Calu3 (cell line): Measurements from ENCODE around the gene MGMT. TPM values are rescaled to one million over a fixed set of nuclear protein-coding genes. Genes with fewer than 3 reads are reported as not detected.

Experiments
- BruUV-seq: library from RNA; stranded (reverse); fragments of 400-500 nt; replicated peaks from 2 replicates; lab custom pipeline; 2021; lab: Mats Ljungman, UMichigan
- CTCF ChIA-PET: fragments of 300-600 bp; sonication (Branson Sonifier 250); formaldehyde crosslinking; loops from one replicate; lab custom pipeline; 2022; ENCODE audit warnings: antibody characterized with exemption; lab: Charles Lee
- DNase-seq: peaks from one replicate; pipeline ENCODE4 v3.0.0; 2022
- H3K27ac Mint-ChIP-seq: one replicate; pipeline ENCODE4 v1.8.0; 2022; ENCODE audit warnings: mixed read lengths; ENCODE audit not compliant: unreplicated experiment
- H3K27me3 Mint-ChIP-seq: one replicate; pipeline ENCODE4 v1.8.0; 2022; ENCODE audit warnings: mixed read lengths; ENCODE audit not compliant: unreplicated experiment
- H3K36me3 Mint-ChIP-seq: one replicate; pipeline ENCODE4 v1.8.0; 2022; ENCODE audit warnings: mild to moderate bottlenecking, moderate library complexity, mixed read lengths; ENCODE audit not compliant: insufficient read depth, unreplicated experiment
- H3K4me1 Mint-ChIP-seq: one replicate; pipeline ENCODE4 v1.8.0; 2022; ENCODE audit warnings: mild to moderate bottlenecking, low read depth, mixed read lengths; ENCODE audit not compliant: unreplicated experiment
- H3K4me3 Mint-ChIP-seq: one replicate; pipeline ENCODE4 v1.8.0; 2022; ENCODE audit warnings: mild to moderate bottlenecking, low read depth, moderate library complexity, mixed read lengths; ENCODE audit not compliant: unreplicated experiment
- H3K9me3 Mint-ChIP-seq: one replicate; pipeline ENCODE4 v1.8.0; 2022; ENCODE audit warnings: low read depth, mixed read lengths; ENCODE audit not compliant: unreplicated experiment
- CTCF ChIP-seq: fragments of 200-600 bp; IDR thresholded peaks from one replicate; pipeline ENCODE4 v1.8.0; 2022; ENCODE audit warnings: antibody characterized with exemption; ENCODE audit not compliant: unreplicated experiment
- intact Hi-C: fragments of 100-400 bp; cut with micrococcal nuclease; formaldehyde crosslinking; loops from one replicate; pipeline ENCODE4 v1.10.0; 2022; ENCODE audit not compliant: unreplicated experiment
- total RNA-seq: library from RNA; stranded (reverse); gene quantifications from 2 replicates; pipeline ENCODE4 v1.2.3, GENCODE V29; 2022

MGMT gene
- total RNA-seq, 1 experiment from 2014 or later, result 8.3 TPM

- TF ChIP-seq CTCF, result no peak
- no peak for DNase-seq
- CTCF ChIA-PET, result no interaction called here
- H3K36me3 Mint-ChIP-seq, result peaks cover 6% of the 10 kb centered on the region
- no peaks in the 10 kb centered on the region for H3K27me3 Mint-ChIP-seq
- intact Hi-C loops, result no loop called here
- H3K9me3 Mint-ChIP-seq, result peaks cover 6% of the 10 kb centered on the region
- H3K4me1 Mint-ChIP-seq, result no peaks in the 10 kb centered on the region
- no TSS peak for BruUV-seq
- no peak overlapping the region for H3K27ac Mint-ChIP-seq
- no peak overlapping the region for H3K4me3 Mint-ChIP-seq
Measured at GRCh38 chr10:129553928-129554327, 86.9 kb downstream of the MGMT start.

GRCh38 chr10:129556316-129556715, 89.3 kb downstream of the MGMT start:
- intact Hi-C loops, result no loop called here
- H3K4me1 Mint-ChIP-seq, result no peaks in the 10 kb centered on the region
- H3K27me3 Mint-ChIP-seq, result no peaks in the 10 kb centered on the region
- no peak overlapping the region for H3K27ac Mint-ChIP-seq
- peaks cover under 1% of the 10 kb centered on the region for H3K36me3 Mint-ChIP-seq
- CTCF ChIA-PET, result no interaction called here
- BruUV-seq, result no TSS peak
- TF ChIP-seq CTCF, result no peak
- no peak for DNase-seq
- H3K4me3 Mint-ChIP-seq, result no peak overlapping the region
- peaks cover 6% of the 10 kb centered on the region for H3K9me3 Mint-ChIP-seq

GRCh38 chr10:129560361-129560760, 93.3 kb downstream of the MGMT start:
- no peak for DNase-seq
- no peaks in the 10 kb centered on the region for H3K36me3 Mint-ChIP-seq
- no peaks in the 10 kb centered on the region for H3K27me3 Mint-ChIP-seq
- TF ChIP-seq CTCF, result no peak
- no TSS peak for BruUV-seq
- intact Hi-C loops, result no loop called here
- H3K27ac Mint-ChIP-seq, result no peak overlapping the region
- H3K9me3 Mint-ChIP-seq, result peaks cover 5% of the 10 kb centered on the region
- no peak overlapping the region for H3K4me3 Mint-ChIP-seq
- CTCF ChIA-PET, result no interaction called here
- no peaks in the 10 kb centered on the region for H3K4me1 Mint-ChIP-seq

GRCh38 chr10:129562487-129562886, 95.4 kb downstream of the MGMT start:
- BruUV-seq, result no TSS peak
- no peak for TF ChIP-seq CTCF
- no peak for DNase-seq
- no peak overlapping the region for H3K27ac Mint-ChIP-seq
- CTCF ChIA-PET, result no interaction called here
- no peaks in the 10 kb centered on the region for H3K36me3 Mint-ChIP-seq
- no peaks in the 10 kb centered on the region for H3K4me1 Mint-ChIP-seq
- no peak overlapping the region for H3K4me3 Mint-ChIP-seq
- peaks cover 2% of the 10 kb centered on the region for H3K9me3 Mint-ChIP-seq
- no peaks in the 10 kb centered on the region for H3K27me3 Mint-ChIP-seq
- intact Hi-C loops, result no loop called here
